Adrenal gland (tissue), 5 donors: ENCODE results near the gene HERPUD2.

Experiments used
- CTCF ChIP-seq, 6 experiments: fragments of 450-650 bp in 4 of 6; fragments of 200-600 bp in 2 of 6; sonication (generic) in 1 of 6; IDR thresholded peaks; 1 replicate in 5 of 6; 2 replicates in 1 of 6; pipeline versions ENCODE4 v1.5.1 to v1.8.0; 2016 to 2021; ENCODE audit warnings: antibody characterized with exemption in 6 of 6, mild to moderate bottlenecking in 2 of 6, moderate library complexity in 1 of 6
- POLR2A ChIP-seq, 2 donors: fragments of 450-650 bp; IDR thresholded peaks; one replicate each; pipeline ENCODE4 v1.6.1; 2017; ENCODE audit warnings: antibody characterized with exemption in 2 of 2, mild to moderate bottlenecking in 2 of 2, moderate library complexity in 1 of 2
- donor health status: DM: no; HTN: no; CAD: no.

GRCh38 chr7:35670856-35671569 lies 23.9 kb downstream of the HERPUD2 start:
- TF ChIP-seq POLR2A (IDR thresholded peaks at IDR 0.05) = no peak
- TF ChIP-seq CTCF (IDR thresholded peaks at IDR 0.05) = no peak
